ENCODE results near the gene CTRB1. TPM values are rescaled to one million over a fixed set of nuclear protein-coding genes. Genes with fewer than 3 reads are reported as not detected.

The CTRB1 gene
- total and polyA plus RNA-seq, 2 of the 8 experiments (the other 6 are each of a cell fraction or from before 2014, with no cell fraction given): not detected

DNA sequence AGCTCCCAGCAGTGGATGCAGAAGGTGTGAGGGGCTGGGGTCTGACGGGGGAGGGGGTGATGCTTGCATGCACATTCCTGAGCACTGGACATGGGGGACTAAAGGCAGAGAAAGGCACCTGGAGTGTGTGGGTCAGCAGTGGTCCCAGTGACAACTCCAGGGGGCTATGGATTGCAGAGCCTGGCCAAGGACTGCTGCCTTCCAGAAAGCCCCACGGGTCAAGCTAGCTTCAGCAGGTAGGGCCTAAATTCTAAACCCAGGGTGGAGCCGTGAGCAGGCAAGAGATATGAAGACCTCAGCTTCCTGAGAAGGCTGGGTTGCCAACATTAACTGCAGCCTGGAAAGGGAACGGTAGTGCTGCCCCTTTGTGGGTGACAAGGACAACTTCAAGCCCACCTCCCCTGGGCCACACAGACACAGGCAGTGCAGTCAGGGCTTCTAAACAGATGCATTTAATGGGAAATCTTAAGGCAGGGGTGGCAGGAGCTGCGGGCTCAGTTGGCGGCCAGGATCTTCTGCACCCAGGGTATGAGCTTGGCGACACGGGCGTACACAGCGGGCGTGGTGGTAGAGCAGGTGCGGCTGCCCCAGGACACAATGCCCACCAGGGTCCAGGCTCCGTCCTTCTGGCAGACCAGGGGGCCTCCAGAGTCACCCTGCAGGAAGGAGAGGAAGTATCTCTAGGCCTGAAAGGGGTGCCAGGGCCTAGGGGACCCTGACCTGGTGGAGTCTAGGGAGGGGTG is 14.9 kb upstream of the CTRB1 start (continued):
- TF ChIP-seq, protein P1, sequence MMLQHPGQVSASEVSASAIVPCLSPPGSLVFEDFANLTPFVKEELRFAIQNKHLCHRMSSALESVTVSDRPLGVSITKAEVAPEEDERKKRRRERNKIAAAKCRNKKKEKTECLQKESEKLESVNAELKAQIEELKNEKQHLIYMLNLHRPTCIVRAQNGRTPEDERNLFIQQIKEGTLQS (IDR thresholded peaks at IDR 0.05; ENCODE audit: insufficient read depth, low read depth, low read length): no peak
